Mucosa of rectum (tissue), 2 donors: ENCODE results near the gene OGFR.

Source experiments
- H3K27ac ChIP-seq, 2 donors: one replicate each; pipeline ENCODE4 v1.7.0; 2013; ENCODE audit warnings: inconsistent platforms in 2 of 2, low read depth in 2 of 2, low read length in 2 of 2
- H3K27me3 ChIP-seq, 2 donors: one replicate each; pipeline ENCODE4 v1.7.0; 2013; ENCODE audit warnings: low read length in 2 of 2; ENCODE audit not compliant: control insufficient read depth in 2 of 2, insufficient read depth in 2 of 2
- H3K36me3 ChIP-seq, 2 donors: one replicate each; pipeline ENCODE4 v1.7.0; 2013; ENCODE audit warnings: low read length in 2 of 2; ENCODE audit not compliant: control insufficient read depth in 2 of 2, insufficient read depth in 2 of 2
- H3K4me1 ChIP-seq, 2 donors: one replicate each; pipeline ENCODE4 v1.7.0; 2013; ENCODE audit warnings: low read length in 2 of 2, mild to moderate bottlenecking in 1 of 2; ENCODE audit not compliant: control insufficient read depth in 2 of 2, insufficient read depth in 2 of 2
- H3K4me3 ChIP-seq, 2 donors: one replicate each; pipeline ENCODE4 v1.7.0; 2013; ENCODE audit warnings: low read length in 2 of 2
- H3K9ac ChIP-seq, 2 donors: one replicate each; pipeline ENCODE4 v1.7.0; 2013; ENCODE audit warnings: low read length in 2 of 2, low read depth in 1 of 2, mild to moderate bottlenecking in 1 of 2
- H3K9me3 ChIP-seq, 2 donors: one replicate each; pipeline ENCODE4 v1.7.0; 2013; ENCODE audit warnings: low read length in 2 of 2; ENCODE audit not compliant: control insufficient read depth in 2 of 2
- donor health status: healthy.
- donor health status: Normal muscosa, but diverticular disease.

The OGFR gene

GRCh38 chr20:62769346-62770071 lies 35.1 kb upstream of the OGFR start:
- no peaks in the 10 kb centered on the region for H3K36me3 ChIP-seq
- no peak overlapping the region for H3K9ac ChIP-seq
- H3K9me3 ChIP-seq, result no peaks in the 10 kb centered on the region
- no peak overlapping the region for H3K4me3 ChIP-seq
- H3K27ac ChIP-seq, result no peak overlapping the region
- H3K27me3 ChIP-seq, result no peaks in the 10 kb centered on the region
- H3K4me1 ChIP-seq, result peaks cover 3 to 6% of the 10 kb centered on the region in 2 donors

DNA sequence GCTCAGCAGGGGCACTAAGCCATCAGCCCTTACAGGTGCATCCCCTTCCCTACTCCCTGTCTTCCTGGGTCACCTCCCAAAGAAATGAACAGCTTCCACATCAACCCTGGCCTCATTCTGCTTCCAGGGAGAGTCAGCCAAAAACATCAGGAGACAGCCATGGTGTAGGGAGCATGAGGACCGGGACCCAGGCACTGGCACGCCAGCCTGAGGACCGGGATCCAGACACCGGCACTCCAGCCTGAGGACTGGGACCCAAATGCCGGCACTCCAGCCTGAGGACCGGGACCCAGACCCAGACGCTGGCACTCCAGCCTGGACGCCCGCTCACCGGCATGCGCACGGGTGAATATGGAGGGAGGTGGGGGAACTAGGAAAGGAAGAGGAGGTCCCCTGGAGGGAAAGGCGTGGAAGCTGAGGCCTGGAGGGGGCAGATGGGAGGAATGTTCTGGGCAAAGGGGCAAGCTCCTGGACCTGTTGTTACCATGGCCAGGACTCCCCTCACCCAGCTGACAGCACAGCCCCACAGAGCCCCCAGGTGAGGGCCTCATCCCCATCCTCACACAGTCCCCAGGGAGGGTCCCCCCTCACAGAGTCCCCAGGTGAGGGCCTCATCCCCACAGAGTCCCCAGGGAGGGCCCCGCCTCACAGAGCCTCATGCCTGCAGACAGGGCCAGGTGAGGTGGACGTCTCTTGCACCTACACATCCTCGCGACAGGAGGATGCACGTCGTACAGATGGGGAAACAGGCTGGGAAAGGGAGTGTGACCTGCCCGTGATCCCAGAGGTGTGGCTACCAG lies 34.3 kb upstream of the OGFR start:
- Histone ChIP-seq H3K27ac (no peak overlapping the region), H3K27me3 (no peaks in the 10 kb centered on the region), H3K4me1 (peaks cover 3 to 6% of the 10 kb centered on the region in 2 donors), H3K9me3 (no peaks in the 10 kb centered on the region), H3K36me3 (no peaks in the 10 kb centered on the region), H3K9ac (no peak overlapping the region), H3K4me3 (no peak overlapping the region)

DNA sequence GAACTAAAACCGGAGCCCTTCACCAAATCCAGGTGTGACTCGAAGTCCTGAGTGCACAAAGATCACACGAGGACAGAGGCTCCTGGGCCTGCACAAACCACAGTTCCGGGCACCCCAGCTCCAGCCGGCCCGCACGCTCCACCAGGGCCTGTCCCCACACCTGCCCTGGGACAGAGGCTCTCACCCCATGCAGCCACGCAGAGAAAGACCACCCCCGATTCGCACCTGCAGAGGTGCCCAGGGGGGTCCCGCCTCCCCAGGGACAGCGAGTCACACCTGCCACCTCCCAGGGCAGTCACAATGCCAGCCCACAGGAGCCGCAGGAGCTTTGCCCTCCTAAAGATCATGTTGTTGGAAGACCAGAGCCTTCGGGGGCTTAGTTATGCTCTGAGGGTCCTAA lies 33.7 kb upstream of the OGFR start:
- H3K27me3 ChIP-seq, result no peaks in the 10 kb centered on the region
- no peak overlapping the region for H3K27ac ChIP-seq
- no peak overlapping the region for H3K4me3 ChIP-seq
- no peak overlapping the region for H3K9ac ChIP-seq
- no peaks in the 10 kb centered on the region for H3K9me3 ChIP-seq
- H3K36me3 ChIP-seq, result no peaks in the 10 kb centered on the region
- H3K4me1 ChIP-seq, result peaks cover 3 to 6% of the 10 kb centered on the region in 2 donors

DNA sequence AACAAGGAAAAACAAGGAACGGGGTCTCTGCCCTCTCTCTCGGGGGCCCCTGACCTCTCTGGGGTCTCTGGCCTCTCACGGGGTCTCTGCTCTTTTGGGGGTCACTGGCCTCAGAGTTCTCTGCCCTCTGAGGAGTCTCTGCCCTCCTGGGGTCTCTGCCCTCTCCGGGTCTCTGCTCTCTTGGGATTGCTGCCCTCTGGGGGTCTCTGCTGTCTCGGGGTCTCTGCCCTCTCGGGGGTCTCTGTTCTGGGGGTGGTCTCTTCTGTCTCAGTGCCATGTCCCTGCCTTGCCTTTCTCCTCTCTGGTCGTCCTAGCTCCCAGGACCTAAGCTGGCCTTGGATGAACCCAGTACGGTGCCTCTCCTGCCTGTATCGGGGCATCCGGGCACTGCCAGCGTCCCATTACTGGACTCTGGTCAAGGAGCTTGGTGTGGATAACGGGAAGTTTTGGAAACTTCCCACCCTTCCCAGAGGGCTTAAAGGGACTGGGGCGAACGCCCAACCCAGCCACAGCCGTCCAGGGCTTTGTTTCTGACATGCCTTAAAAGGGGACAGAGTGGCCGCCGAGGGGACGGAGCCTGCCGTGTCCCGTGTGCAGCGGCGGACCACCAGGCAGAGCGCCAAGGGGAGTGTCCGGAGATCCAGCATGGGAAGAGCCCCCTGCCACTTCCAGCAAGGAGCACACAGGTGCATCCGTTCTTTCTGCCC lies 33.1 kb upstream of the OGFR start:
- Histone ChIP-seq H3K4me1 (peaks cover 3 to 5% of the 10 kb centered on the region in 2 donors), H3K27ac (no peak overlapping the region)

DNA sequence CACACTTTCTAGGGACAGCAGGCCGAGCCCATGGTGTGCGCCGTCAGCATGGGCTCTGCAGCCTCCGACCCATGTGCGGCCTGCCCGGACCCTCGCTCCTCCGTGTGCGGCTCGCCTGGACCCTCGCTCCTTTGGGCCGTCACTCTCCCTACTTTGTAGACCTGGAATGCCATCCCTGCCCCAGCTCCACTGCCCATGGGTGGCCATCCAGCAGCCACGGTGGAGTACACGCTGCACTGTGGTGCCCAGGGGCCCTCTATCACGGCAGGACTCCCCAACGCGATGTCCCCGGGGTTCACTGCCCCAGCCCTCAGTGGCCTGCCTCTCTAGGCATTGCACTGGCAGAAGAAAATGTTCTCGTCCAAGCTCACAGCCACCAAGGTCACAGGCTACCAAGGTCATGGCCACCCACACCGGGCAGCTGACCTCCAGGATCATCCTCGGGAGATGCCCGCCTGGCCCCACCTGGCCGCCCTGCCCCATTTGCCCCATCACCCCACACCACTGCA lies 32.5 kb upstream of the OGFR start:
- H3K27ac ChIP-seq, result no peak overlapping the region
- H3K9me3 ChIP-seq, result no peaks in the 10 kb centered on the region
- H3K4me1 ChIP-seq, result peaks cover 3% of the 10 kb centered on the region in 2 donors
- no peaks in the 10 kb centered on the region for H3K27me3 ChIP-seq
- no peak overlapping the region for H3K9ac ChIP-seq
- H3K4me3 ChIP-seq, result no peak overlapping the region
- no peaks in the 10 kb centered on the region for H3K36me3 ChIP-seq

More for the DNA sequence above, 33.1 kb upstream of the OGFR start:
- no peaks in the 10 kb centered on the region for H3K27me3 ChIP-seq
- H3K36me3 ChIP-seq, result no peaks in the 10 kb centered on the region
- H3K9me3 ChIP-seq, result no peaks in the 10 kb centered on the region
- H3K4me3 ChIP-seq, result no peak overlapping the region
- H3K9ac ChIP-seq, result no peak overlapping the region

GRCh38 chr20:62772619-62772989 lies 32.0 kb upstream of the OGFR start:
- Histone ChIP-seq H3K4me1 (peaks cover 3% of the 10 kb centered on the region in 2 donors), H3K9me3 (no peaks in the 10 kb centered on the region), H3K9ac (no peak overlapping the region), H3K27me3 (no peaks in the 10 kb centered on the region), H3K27ac (no peak overlapping the region), H3K36me3 (no peaks in the 10 kb centered on the region), H3K4me3 (no peak overlapping the region)

- Histone ChIP-seq H3K4me1 (peaks cover 3% of the 10 kb centered on the region in 2 donors), H3K4me3 (no peak overlapping the region), H3K27ac (no peak overlapping the region), H3K27me3 (no peaks in the 10 kb centered on the region), H3K9ac (no peak overlapping the region), H3K36me3 (no peaks in the 10 kb centered on the region), H3K9me3 (no peaks in the 10 kb centered on the region)
Measured at GRCh38 chr20:62772990-62773844, 31.4 kb upstream of the OGFR start.

DNA sequence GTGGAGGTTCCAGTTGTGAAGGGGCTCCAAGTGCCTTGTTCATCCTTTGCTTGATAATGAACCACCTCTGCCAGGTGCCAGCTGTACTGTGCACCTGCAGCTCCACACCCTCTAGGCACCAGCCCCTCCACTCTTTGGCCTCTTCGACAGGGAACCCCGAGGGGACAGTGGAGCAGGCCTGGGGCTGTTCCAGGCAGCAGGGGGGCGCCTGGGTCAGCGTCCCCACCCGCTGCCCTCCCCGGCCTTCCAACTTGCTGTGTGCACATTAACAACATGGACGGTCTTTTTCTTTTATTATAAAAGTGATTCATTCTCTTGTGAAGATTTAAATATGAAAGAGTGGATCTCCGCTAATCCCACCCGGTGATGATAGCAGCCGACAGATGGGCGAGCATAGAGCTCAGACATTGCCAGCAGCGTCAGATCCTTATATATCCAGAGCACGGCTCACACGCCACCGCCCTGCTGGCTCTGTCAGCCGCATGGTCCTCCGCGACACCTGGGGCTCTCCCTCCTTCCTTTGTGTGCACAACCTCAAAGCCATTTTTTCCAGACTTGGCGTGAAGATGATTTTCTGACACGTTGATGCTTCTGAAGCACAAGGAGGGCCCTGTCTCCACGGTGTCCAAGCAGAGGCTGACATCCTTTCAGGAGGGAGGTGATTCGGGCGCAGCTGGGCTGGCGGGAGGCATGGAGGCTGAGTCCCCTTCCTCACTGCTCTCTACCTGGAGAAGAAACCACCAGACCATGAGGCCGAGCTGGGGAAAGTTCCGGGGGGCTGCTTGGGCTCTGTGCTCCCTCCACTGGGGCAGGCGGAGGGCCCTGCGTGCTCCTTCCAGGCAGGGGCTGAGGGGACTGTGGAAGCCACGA lies 30.6 kb upstream of the OGFR start:
- no peaks in the 10 kb centered on the region for H3K27me3 ChIP-seq
- H3K27ac ChIP-seq, result no peak overlapping the region
- no peak overlapping the region for H3K9ac ChIP-seq
- no peak overlapping the region for H3K4me3 ChIP-seq
- no peaks in the 10 kb centered on the region for H3K4me1 ChIP-seq
- no peaks in the 10 kb centered on the region for H3K9me3 ChIP-seq
- H3K36me3 ChIP-seq, result no peaks in the 10 kb centered on the region

DNA sequence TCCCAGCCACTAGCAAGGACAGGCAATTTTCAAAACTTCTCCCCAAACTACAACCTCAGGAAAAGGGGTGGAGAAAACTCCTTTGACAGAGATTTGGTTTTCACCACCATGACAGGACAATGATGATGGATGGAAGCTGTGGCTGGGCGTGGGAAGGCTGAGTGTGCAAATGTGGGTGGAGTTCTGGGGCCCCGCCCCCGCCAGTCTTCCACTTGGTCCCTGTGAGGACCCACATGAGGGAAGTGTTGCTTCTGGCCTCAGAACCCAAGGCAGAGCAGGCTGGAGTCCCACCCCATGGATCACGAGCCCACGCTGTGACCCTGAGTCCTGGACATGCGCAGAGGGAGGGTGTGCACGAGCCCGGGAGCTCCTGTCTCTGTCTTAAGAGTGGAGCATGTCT lies 29.9 kb upstream of the OGFR start:
- H3K36me3 ChIP-seq, result no peaks in the 10 kb centered on the region
- no peak overlapping the region for H3K9ac ChIP-seq
- H3K9me3 ChIP-seq, result no peaks in the 10 kb centered on the region
- H3K4me1 ChIP-seq, result no peaks in the 10 kb centered on the region
- H3K4me3 ChIP-seq, result no peak overlapping the region
- H3K27ac ChIP-seq, result no peak overlapping the region
- no peaks in the 10 kb centered on the region for H3K27me3 ChIP-seq
